ENCODE data around the gene DICER1. TPM values are rescaled to one million over a fixed set of nuclear protein-coding genes. Genes with fewer than 3 reads are reported as not detected.

DICER1 gene
- total RNA-seq, 1 experiment from 2014 or later = 32.7 TPM

- ChIA-PET CTCF (no interaction called here), POLR2A (no interaction called here)
- BruUV-seq (replicated peaks) = no TSS peak
- Histone ChIP-seq H3K4me1 (ENCODE audit: control insufficient read depth, insufficient read depth, low read length) (no peaks in the 10 kb centered on the region), H3K9me3 (ENCODE audit: control insufficient read depth, insufficient read depth, low read depth, low read length) (no peaks in the 10 kb centered on the region), H3K27ac (ENCODE audit: low read length) (no peak overlapping the region), H3K27me3 (ENCODE audit: control insufficient read depth, insufficient read depth, low read length) (no peaks in the 10 kb centered on the region), H3K4me3 (ENCODE audit: low read depth in 2 of 2, low read length in 2 of 2) (no peak overlapping the region), H3K36me3 (ENCODE audit: control insufficient read depth, insufficient read depth, low read length) (no peaks in the 10 kb centered on the region)
- ATAC-seq (no peak), DNase-seq (ENCODE audit: low read depth, low spot score) (no peak)
- TF ChIP-seq CTCF (IDR thresholded peaks at IDR 0.05) (no peak), TCF7L2 (IDR thresholded peaks at IDR 0.05; ENCODE audit: low read depth, low read length) (no peak), SIN3A (IDR thresholded peaks at IDR 0.05; ENCODE audit: borderline replicate concordance, insufficient read depth, low read depth, low read length) (no peak), POLR2AphosphoS5 (IDR thresholded peaks at IDR 0.05; ENCODE audit: low read depth, low read length) (no peak)
- TF ChIP-seq, protein P1, sequence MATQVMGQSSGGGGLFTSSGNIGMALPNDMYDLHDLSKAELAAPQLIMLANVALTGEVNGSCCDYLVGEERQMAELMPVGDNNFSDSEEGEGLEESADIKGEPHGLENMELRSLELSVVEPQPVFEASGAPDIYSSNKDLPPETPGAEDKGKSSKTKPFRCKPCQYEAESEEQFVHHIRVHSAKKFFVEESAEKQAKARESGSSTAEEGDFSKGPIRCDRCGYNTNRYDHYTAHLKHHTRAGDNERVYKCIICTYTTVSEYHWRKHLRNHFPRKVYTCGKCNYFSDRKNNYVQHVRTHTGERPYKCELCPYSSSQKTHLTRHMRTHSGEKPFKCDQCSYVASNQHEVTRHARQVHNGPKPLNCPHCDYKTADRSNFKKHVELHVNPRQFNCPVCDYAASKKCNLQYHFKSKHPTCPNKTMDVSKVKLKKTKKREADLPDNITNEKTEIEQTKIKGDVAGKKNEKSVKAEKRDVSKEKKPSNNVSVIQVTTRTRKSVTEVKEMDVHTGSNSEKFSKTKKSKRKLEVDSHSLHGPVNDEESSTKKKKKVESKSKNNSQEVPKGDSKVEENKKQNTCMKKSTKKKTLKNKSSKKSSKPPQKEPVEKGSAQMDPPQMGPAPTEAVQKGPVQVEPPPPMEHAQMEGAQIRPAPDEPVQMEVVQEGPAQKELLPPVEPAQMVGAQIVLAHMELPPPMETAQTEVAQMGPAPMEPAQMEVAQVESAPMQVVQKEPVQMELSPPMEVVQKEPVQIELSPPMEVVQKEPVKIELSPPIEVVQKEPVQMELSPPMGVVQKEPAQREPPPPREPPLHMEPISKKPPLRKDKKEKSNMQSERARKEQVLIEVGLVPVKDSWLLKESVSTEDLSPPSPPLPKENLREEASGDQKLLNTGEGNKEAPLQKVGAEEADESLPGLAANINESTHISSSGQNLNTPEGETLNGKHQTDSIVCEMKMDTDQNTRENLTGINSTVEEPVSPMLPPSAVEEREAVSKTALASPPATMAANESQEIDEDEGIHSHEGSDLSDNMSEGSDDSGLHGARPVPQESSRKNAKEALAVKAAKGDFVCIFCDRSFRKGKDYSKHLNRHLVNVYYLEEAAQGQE (IDR thresholded peaks at IDR 0.05; ENCODE audit: insufficient read depth in 1 of 2, low read depth in 2 of 2, low read length in 1 of 2) = no peak
- intact Hi-C loops (cut with micrococcal nuclease; ENCODE audit: unreplicated experiment) (no loop called here), in situ Hi-C loops (cut with HindIII; ENCODE audit: low pct_unique_long_range_greater_than_20kb, low sequenced_read_pairs) (no loop called here)
Measured at GRCh38 chr14:95077345-95077744, 80.0 kb downstream of the DICER1 start.

GRCh38 chr14:95075789-95076188 lies 81.5 kb downstream of the DICER1 start:
- CTCF ChIA-PET = no interaction called here
- ATAC-seq (no peak), DNase-seq (ENCODE audit: low read depth, low spot score) (no peak)
- Histone ChIP-seq H3K4me3 (ENCODE audit: low read depth in 2 of 2, low read length in 2 of 2) (no peak overlapping the region), H3K27me3 (ENCODE audit: control insufficient read depth, insufficient read depth, low read length) (no peaks in the 10 kb centered on the region), H3K36me3 (ENCODE audit: control insufficient read depth, insufficient read depth, low read length) (no peaks in the 10 kb centered on the region), H3K9me3 (ENCODE audit: control insufficient read depth, insufficient read depth, low read depth, low read length) (no peaks in the 10 kb centered on the region), H3K27ac (ENCODE audit: low read length) (no peak overlapping the region), H3K4me1 (ENCODE audit: control insufficient read depth, insufficient read depth, low read length) (no peaks in the 10 kb centered on the region)
- TF ChIP-seq, protein P1 (IDR thresholded peaks at IDR 0.05; ENCODE audit: insufficient read depth in 1 of 2, low read depth in 2 of 2, low read length in 1 of 2) = no peak
- TF ChIP-seq TCF7L2 (IDR thresholded peaks at IDR 0.05; ENCODE audit: low read depth, low read length) = no peak
- no peak for TF ChIP-seq CTCF (IDR thresholded peaks at IDR 0.05)
- no peak for TF ChIP-seq POLR2AphosphoS5 (IDR thresholded peaks at IDR 0.05; ENCODE audit: low read depth, low read length)
- no peak for TF ChIP-seq SIN3A (IDR thresholded peaks at IDR 0.05; ENCODE audit: borderline replicate concordance, insufficient read depth, low read depth, low read length)
- in situ Hi-C loops (cut with HindIII; ENCODE audit: low pct_unique_long_range_greater_than_20kb, low sequenced_read_pairs) (no loop called here), intact Hi-C loops (cut with micrococcal nuclease; ENCODE audit: unreplicated experiment) (no loop called here)
- POLR2A ChIA-PET = no interaction called here
- no TSS peak for BruUV-seq (replicated peaks)
